ENCODE measurements around the gene AK8. TPM values are rescaled to one million over a fixed set of nuclear protein-coding genes. Genes with fewer than 3 reads are reported as not detected.

AK8 gene
- total RNA-seq, 1 donor from 2014 or later: 1.5 TPM

Other genes starting within 250 kb of the AK8 start
- gene DDX31, start 208.3 kb downstream of the AK8 start, total RNA-seq: 12.7 TPM
- 9.5 TPM for gene GTF3C4, start 207.8 kb downstream of the AK8 start, total RNA-seq
- 3.9 TPM for gene SPACA9, start 614 bp upstream of the AK8 start, total RNA-seq
- 36.3 TPM for gene TSC1, start 66.3 kb upstream of the AK8 start, total RNA-seq
- gene GFI1B, start 100.4 kb upstream of the AK8 start, total RNA-seq: not detected
- 32.3 TPM for gene GTF3C5, start 152.7 kb upstream of the AK8 start, total RNA-seq
- 2.2 TPM for gene CEL, start 183.7 kb upstream of the AK8 start, total RNA-seq
- gene RALGDS, start 243.0 kb upstream of the AK8 start, total RNA-seq: 58.4 TPM

Data from mesenteric fat pad (tissue), 1 donor.